Measurements from ENCODE around the gene PEAR1. TPM values are rescaled to one million over a fixed set of nuclear protein-coding genes. Genes with fewer than 3 reads are reported as not detected.

The PEAR1 gene
- polyA plus RNA-seq, 1 experiment: 14.9 TPM

GRCh38 chr1:156897078-156897825 lies 3.7 kb downstream of the PEAR1 start:
- POLR2A ChIA-PET: interaction anchor here (0.6 kb wide), 1 partner anchor 22 kb away, joined by 7 read pairs; no protein-coding TSS in a partner anchor

GRCh38 chr1:156898161-156898566 lies 4.6 kb downstream of the PEAR1 start:
- CTCF ChIA-PET: interaction anchor here (1.4 to 1.9 kb wide), 6 partner anchors 12 to 209 kb away, joined by 3 to 7 read pairs (median 6); no protein-coding TSS in a partner anchor
- POLR2A ChIA-PET: no interaction called here
- Histone ChIP-seq H3K4me3 (ENCODE audit: low read depth, low read length) (peak overlapping the region; percentile 20), H3K27ac (ENCODE audit: low read depth, low read length) (peak overlapping the region; percentile 94), H3K27me3 (ENCODE audit: control insufficient read depth, insufficient read depth, low read length) (no peaks in the 10 kb centered on the region), H3K9me3 (ENCODE audit: control insufficient read depth, insufficient read depth, low read length) (no peaks in the 10 kb centered on the region; the same call in 1 of the 2 replicates)
- TF ChIP-seq CTCF (IDR thresholded peaks at IDR 0.05; ENCODE audit: low read depth, low read length): no peak
- peak; percentile 24 for DNase-seq (ENCODE audit: low read depth, low spot score)

More at GRCh38 chr1:156897078-156897825, 3.7 kb downstream of the PEAR1 start:
- H3K4me3 ChIP-seq (ENCODE audit: low read depth, low read length): peak overlapping the region; percentile 14
- CTCF ChIA-PET: interaction anchor here (1.2 to 1.9 kb wide), 8 partner anchors 12 to 208 kb away, joined by 3 to 7 read pairs (median 4); partner anchors contain the start of gene LRRC71
- TF ChIP-seq CTCF (IDR thresholded peaks at IDR 0.05; ENCODE audit: low read depth, low read length): no peak
- H3K9me3 ChIP-seq (ENCODE audit: control insufficient read depth, insufficient read depth, low read length): no peaks in the 10 kb centered on the region; the same call in 1 of the 2 replicates
- no peak for DNase-seq (ENCODE audit: low read depth, low spot score)
- H3K27me3 ChIP-seq (ENCODE audit: control insufficient read depth, insufficient read depth, low read length): no peaks in the 10 kb centered on the region
- H3K27ac ChIP-seq (ENCODE audit: low read depth, low read length): peak overlapping the region; percentile 94

GRCh38 chr1:156898971-156899664 lies 5.6 kb downstream of the PEAR1 start:
- Histone ChIP-seq H3K4me3 (ENCODE audit: low read depth, low read length) (no peak overlapping the region), H3K27ac (ENCODE audit: low read depth, low read length) (peak overlapping the region; percentile 94), H3K9me3 (ENCODE audit: control insufficient read depth, insufficient read depth, low read length) (no peaks in the 10 kb centered on the region; the same call in 1 of the 2 replicates), H3K27me3 (ENCODE audit: control insufficient read depth, insufficient read depth, low read length) (no peaks in the 10 kb centered on the region)
- no peak for DNase-seq (ENCODE audit: low read depth, low spot score)
- no peak for TF ChIP-seq CTCF (IDR thresholded peaks at IDR 0.05; ENCODE audit: low read depth, low read length)
- ChIA-PET CTCF (interaction anchor here (1.4 to 1.9 kb wide), 7 partner anchors 9 to 210 kb away, joined by 3 to 9 read pairs (median 6); no protein-coding TSS in a partner anchor), POLR2A (no interaction called here)

GRCh38 chr1:156899956-156900718 lies 6.6 kb downstream of the PEAR1 start:
- Histone ChIP-seq H3K27me3 (ENCODE audit: control insufficient read depth, insufficient read depth, low read length) (no peaks in the 10 kb centered on the region), H3K27ac (ENCODE audit: low read depth, low read length) (no peak overlapping the region), H3K9me3 (ENCODE audit: control insufficient read depth, insufficient read depth, low read length) (no peaks in the 10 kb centered on the region; the same call in 1 of the 2 replicates), H3K4me3 (ENCODE audit: low read depth, low read length) (no peak overlapping the region)
- no peak for DNase-seq (ENCODE audit: low read depth, low spot score)
- ChIA-PET POLR2A (no interaction called here), CTCF (interaction anchor here (0.7 to 1.7 kb wide), 6 partner anchors 9 to 256 kb away, joined by 3 to 9 read pairs (median 4); partner anchors contain the start of gene LRRC71)
- no peak for TF ChIP-seq CTCF (IDR thresholded peaks at IDR 0.05; ENCODE audit: low read depth, low read length)

Measured in AG04450 (cell line).